GM08714 (cell line): ENCODE measurements around the gene SDHC.
A peak's percentile ranks its signal among the peaks of the same experiment; 100 is the strongest.
"Not testable (repeated sequence)": the region's sequence is repeated elsewhere in the genome, so short reads cannot be mapped to it uniquely, and the experiment has no call there.

Experiments used
- H3K4me3 ChIP-seq: fragments of 200-500 bp; sonication (Bioruptor generic); 2 replicates; pipeline ENCODE4 v1.5.1; 2014; ENCODE audit warnings: mild to moderate bottlenecking, low read length, inconsistent platforms
- ZNF274 ChIP-seq: IDR thresholded peaks from 2 replicates; pipeline ENCODE4 v1.6.1; 2012; ENCODE audit warnings: mild to moderate bottlenecking, low read depth, low read length

The SDHC gene

DNA sequence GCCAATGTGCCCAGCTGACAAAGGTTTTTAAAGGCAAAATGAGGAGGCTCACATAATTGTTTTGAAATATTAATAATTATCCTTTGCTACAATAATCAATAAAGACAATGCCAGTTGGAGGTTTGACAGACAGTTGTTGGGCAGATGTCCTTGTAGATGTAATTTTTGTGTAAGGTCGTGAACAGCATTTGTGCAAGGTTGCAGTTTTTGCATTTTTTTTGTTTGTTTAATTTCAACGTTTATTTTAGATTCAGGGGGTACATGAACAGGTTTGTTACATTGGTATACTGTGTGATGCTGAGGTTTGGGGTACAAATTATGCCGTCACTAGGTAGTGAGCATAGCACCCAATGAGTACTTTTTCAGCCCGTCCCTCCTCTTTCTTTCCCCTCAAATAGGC, 13.7 kb upstream of the SDHC start:
- H3K4me3 ChIP-seq, result no peak overlapping the region
- no peak for TF ChIP-seq ZNF274

DNA sequence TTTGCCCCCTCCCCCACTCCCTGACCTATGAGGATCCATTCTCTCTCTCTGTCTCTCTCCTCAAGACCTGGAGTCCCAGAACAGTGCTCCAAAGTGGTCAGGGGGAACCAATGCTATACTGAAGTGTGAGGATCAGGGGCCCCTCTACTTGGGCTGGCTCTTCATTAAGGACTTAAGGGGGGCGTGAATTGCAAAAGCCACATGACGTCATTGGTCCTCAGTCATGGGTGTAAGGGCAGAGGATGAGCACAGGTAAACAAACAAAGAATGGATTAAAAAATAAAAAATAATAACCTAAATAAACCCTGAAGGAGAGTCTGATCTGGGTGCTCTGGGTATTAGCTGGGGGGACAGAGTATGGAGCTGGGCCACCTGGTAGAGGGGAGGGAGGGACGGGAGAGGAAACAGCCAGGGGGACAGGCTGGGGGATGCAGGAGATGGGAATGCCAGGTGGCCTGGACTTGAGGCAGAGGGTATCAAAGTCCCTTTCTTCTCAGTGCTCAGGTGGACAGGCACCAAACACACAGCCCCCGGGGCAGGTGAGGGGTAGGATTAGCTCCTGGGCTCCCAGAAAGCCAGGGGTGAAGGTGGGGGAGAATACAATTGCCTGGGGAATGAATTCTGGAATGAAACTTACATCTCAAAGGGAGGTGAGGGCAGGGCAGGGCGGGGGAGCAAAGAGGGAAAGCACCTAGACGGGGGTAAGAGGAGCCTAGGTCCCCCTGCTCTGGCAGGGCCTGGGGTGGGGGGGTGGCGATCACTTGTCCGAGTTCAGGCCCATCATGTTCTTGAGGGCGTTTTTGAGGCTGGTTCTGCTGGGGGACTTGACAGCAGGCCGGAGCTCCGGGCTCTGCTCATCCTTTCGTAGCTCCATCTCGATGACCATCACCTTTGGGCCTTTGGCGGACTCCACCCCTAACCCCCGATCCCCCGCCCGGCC, 9.0 kb upstream of the SDHC start:
- H3K4me3 ChIP-seq, result peak overlapping the region; percentile 76
- no peak for TF ChIP-seq ZNF274

DNA sequence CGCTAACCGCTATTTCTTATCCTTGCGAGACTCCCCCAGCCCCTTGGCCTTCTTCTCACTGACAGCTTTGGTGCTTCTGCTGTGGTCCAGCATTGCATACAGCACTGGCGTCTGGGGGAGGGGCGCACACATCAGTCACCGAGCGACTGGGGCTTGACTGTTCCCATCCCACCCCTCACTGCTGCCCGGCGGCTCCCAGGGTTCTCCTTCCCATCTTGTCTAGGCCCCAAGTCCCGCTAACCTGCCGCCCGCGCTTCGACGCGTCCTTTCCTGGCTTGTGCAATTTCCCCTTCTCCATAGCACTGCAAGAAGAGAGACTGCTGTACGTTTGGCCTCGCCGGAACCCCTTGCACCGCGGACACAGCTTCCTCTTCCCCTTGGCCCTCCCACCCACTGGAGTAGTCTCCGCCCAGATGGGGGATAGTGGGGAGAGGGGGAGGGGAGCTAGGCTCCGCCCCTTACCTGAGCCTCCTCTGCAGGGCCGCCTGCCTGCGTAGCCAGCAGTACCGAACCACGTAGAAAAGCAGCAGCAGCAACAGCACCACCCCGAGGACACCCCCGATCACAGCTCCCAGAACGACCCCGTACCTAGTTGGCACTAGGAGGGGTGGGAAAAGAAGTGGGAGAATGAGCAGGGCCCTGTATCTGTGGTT, 8.2 kb upstream of the SDHC start:
- no peak for TF ChIP-seq ZNF274
- peak overlapping the region; percentile 76 for H3K4me3 ChIP-seq

DNA sequence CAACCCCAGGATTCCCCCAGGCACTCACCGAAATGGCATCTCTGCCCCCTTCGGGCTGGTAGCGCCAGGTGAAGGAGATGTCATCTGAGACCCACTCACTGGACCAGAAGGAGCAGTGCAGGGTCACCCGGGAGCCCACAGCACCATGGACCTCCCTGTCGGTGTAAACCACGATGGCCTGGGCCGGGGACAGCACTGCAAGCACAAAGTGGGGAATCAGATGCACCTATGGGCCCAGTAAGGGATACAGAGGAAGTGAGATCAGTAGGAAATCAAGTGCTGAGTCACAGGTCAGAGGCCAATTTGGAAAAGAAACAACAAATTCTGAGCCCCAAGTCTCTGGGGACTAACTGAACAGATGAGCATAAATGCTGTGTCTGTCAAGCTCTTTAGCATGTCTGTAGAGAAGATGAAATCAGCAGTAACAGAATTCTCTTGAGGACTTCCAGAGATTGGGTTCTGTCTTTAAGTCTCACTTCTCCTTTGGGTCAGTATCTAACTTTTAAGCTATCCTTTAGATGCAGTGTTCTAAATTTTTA, 6.9 kb upstream of the SDHC start:
- no peak overlapping the region for H3K4me3 ChIP-seq

DNA sequence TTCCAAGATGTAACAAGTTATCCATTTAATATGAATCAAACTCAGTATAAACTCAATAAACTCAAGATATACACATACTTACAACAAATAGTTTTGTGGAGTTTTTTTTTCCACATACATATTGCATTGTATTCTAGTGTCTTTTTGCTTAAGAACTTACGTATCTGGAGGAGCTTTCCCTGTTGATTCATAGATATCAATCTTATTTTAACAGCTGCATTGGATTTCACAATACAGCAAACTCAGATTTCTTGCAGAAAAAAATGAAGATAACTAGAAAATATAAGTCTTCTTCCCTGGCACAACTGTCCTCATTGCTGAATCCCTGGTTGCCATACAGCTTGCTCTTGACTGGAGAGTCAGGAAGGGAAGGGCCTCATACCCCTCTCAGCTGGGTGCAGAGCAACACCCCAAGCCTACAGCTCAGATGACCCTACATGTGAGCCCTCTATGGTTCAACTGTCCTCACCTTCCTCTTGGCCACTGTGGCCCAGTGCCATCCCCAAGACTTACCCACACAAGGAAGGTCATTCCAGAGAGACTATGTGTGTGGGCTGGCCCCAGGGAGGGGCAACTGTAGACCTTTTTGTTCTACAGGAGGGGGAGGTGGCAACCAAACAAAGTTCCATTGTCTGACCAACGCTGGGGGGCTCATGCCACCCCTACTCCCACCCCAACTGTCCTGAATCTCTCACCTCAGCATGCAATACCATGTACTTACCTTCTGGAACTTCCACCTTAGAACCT, 6.1 kb upstream of the SDHC start:
- no peak for TF ChIP-seq ZNF274
- H3K4me3 ChIP-seq, result no peak overlapping the region

More for the DNA sequence above, 6.9 kb upstream of the SDHC start:
- TF ChIP-seq ZNF274, result no peak

DNA sequence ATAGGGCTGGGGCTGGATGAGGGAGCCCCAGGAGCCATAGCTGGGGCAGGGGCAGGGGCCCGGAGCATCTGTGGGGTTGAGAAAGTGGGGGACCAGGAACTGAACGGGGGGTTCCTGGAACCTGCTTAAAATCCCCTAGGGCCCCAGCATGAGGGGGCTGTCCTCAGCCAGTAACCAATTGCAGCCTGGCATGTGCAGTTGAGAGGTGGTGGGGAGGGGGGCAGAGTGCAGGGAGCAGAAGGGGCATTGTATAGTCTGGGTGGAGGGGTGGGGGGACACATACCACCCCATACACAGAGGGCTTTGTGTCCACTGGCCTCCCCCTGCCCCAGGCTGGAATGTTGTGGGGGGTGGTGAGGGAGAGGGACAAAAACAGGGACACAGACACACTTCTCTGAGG, 4.3 kb upstream of the SDHC start, which contains the start of gene MPZ:
Gene MPZ, minus strand, starts transcription at position 101 of the 400 bp plus-strand sequence. Its CDS starts 63 bp downstream, at position 38.
- no peak within 1 kb of the TSS for H3K4me3 ChIP-seq
- TF ChIP-seq ZNF274, result no peak

DNA sequence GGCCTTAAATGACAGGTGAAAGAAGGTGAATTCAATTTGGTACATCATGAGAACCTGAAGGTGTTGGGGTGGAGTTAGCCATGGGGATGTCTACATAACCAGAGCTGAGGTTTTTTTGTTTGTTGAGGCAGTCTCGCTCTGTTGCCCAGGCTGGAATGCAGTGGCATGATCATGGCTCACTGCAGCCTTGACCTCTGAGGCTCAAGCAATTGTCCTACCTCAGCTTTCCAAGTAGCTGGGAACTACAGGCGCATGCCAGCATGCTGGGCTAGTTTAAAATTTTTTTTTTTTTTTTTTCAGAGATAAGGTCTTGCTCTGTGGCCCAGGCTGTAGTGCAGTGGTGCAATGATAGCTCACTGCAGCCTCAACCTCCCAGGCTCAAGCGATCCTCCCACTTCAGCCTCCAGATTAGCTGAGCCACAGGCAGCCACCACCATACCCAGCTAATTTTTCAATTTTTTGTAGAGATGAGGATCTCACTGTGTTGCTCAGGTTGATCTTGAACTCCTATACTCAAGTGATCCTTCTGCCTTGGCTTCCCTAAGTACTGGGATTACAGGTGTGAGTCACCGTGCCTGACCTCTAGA, 2.5 kb upstream of the SDHC start:
- TF ChIP-seq ZNF274, result no peak

DNA sequence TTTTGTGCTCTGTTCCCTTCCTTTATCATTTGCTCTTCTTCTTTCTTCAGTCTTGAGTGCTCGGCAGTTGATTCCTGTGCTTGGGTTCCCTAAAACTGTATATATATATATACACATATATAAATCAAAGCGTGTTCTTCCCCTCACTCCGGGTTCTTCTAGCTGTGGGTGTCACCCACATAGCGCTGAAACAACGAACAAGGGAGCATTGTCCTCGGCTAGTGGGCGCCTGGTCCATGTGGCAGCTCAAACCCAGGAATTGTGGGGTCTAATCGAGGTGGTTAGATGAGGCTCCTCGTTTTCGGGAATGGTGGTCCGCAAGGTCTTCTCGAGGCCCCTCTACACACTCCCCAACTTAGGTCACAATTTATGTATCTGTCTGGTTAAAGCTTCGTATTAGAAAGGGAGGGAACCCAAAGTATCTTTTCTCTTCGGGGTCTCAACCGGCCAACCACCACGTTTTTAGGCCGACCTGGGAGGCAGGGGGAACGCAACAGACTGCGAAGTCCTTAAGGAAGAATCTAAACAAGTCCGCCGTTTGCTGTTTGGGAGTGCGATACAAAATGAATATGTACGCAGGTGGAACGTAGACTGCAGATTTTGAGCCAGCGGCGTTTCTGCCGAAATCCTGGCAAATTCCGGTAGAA, 504 bp upstream of the SDHC start:
- TF ChIP-seq ZNF274, result no peak
- peak overlapping the region; percentile 97 for H3K4me3 ChIP-seq

More for the DNA sequence above, 2.5 kb upstream of the SDHC start:
- H3K4me3 ChIP-seq, result no peak overlapping the region

DNA sequence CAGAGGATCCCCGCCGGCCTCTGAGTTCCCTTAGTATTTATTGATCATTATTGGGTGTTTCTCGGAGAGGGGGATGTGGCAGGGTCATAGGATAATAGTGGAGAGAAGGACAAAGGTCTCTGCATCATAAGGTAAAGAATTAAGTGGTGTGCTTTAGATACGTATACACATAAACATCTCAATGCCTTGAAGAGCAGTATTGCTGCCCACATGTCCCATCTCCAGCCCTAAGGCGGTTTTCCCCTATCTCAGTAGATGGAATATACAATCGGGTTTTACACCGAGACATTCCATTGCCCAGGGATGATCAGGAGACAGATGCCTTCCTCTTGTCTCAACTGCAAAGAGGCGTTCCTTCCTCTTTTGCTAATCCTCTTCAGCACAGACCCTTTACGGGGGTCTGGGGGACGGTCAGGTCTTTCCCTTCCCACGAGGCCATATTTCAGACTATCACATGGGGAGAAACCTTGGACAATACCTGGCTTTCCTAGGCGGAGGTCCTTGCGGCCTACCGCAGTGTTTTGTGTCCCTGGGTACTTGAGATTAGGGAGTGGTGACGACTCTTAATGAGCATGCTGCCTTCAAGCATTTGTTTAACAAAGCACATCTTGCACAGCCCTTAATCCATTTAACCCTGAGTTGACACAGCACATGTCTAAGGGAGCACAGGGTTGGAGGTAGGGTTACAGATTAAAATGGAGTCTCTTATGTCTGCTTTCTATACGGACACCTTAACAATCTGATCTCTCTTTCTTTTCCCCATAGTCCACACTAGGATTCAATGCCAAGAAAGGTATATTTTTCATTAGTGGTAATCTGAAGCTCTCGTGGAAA, 1.9 kb downstream of the SDHC start:
- not testable (repeated sequence) for H3K4me3 ChIP-seq

DNA sequence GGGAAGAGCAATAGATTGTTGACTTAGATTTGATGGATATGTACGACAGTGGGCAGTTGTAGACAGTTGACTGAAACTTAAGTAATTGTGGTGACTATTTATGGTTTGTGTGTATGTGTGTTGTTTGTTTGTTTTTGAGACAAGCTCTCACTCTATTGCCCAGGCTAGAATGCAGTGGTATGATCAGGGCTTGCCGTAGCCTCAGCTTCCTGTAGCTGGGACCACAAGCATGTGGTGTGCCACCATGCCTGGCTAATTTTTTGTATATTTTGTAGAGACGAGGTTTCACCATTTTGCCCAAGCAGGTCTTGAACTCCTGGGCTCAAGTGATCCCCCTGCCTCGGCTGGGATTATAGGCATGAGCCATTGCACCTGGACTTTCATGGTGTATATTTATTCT, 9.8 kb downstream of the SDHC start:
- no peak for TF ChIP-seq ZNF274
- H3K4me3 ChIP-seq, result no peak overlapping the region

DNA sequence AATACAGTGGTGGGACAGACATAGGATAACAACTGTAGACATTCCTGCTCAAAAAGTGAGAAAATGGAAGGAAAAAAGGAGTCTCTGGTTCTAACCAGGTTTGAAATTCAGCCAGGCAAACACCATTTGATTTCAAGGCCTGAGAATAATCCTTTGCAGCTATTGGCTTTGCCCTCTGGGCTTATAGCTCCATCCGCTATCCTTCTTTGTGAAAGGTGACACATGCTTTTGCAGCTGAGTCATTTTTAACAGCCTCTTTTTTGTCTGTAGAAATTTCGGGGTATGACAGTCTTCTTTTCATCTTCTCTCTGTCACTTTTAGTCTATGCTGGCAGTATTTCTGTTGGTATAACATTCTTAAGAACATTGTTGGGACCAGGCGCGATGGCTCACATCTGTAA, 16.2 kb downstream of the SDHC start:
- no peak for TF ChIP-seq ZNF274
- H3K4me3 ChIP-seq, result no peak overlapping the region

DNA sequence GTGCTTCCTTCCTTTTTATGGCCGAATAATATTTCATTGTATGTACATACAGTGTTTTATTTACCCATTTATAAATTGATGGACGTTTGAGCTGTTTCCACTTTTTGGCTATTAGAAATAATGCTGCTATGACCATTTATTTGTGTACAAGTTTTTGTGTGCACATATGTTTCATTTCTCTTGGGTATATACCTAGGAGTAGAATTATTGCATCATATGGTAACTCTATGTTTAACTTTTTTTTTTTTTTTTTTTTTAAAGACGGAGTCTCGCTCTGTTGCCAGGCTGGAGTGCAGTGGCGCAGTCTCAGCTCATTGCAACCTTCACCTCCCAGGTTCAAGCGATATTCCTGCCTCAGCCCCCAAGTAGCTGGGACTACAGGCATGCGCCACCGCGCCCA, 19.0 kb downstream of the SDHC start:
- no peak for TF ChIP-seq ZNF274
- H3K4me3 ChIP-seq, result no peak overlapping the region

DNA sequence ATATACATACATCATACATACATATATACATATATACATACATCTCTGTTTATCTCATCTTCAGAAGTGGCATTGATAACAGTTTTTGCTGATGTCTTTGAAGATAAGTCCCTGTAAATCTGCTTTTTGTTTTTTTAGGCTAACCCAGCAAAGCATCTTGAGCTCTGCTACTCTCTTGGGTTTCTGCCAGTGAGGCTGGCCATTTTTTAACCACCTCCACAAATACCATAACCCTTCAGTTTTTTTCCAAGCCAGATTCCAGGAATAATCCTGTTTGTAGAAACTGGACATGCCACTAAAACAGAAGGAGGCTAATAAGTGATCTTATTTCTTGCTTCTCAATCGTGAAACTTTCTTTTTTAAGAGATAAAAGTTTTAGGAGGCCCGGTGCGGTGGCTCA, 21.6 kb downstream of the SDHC start:
- H3K4me3 ChIP-seq, result no peak overlapping the region
- no peak for TF ChIP-seq ZNF274

DNA sequence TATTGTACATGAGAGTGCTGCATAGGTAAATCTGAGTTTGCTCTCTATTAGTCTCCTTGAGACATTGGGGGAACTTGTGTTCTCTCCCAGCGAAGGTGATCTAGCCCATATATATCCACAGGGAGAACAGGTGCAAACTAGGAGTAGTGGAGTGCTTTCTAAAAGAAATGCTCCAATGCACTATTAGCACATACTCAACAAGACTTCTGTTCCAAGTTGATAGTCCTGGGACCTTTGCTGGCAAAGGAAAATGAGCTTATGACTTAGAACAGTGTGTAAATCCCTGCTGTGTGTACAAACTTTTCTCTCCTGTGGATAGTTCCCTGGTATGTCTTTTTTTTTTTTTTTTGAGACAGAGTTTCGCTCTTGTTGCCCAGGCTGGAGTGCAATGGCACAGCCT, 28.0 kb downstream of the SDHC start:
- TF ChIP-seq ZNF274, result no peak
- no peak overlapping the region for H3K4me3 ChIP-seq
